Pancreas (tissue), 10 donors: Measurements from ENCODE around the gene TRAF3. TPM values are rescaled to one million over a fixed set of nuclear protein-coding genes. Genes with fewer than 3 reads are reported as not detected.

Source experiments
- ATAC-seq, 4 donors: fragments of 200-7000 bp; cut with Tn5 transposase; one replicate each; pipeline versions ENCODE4 v1.8.0 to v1.9.1; 2020; ENCODE audit warnings: mild to moderate bottlenecking in 4 of 4, moderate library complexity in 4 of 4
- DNase-seq, 6 donors: peaks; one replicate each; pipeline ENCODE4 v3.0.0-alpha.2; 2020
- FAIRE-seq: peaks from 2 replicates; lab custom pipeline; 2012; peaks lifted over from hg19 to GRCh38; lab: Jason Lieb, UNC
- H3K27ac ChIP-seq, 4 donors: fragments of 200-600 bp; sonication (generic); 1 replicate in 3 of 4; 2 replicates in 1 of 4; pipeline versions ENCODE4 v1.5.0 to v1.8.0; 2020
- H3K27me3 ChIP-seq, 4 donors: fragments of 200-600 bp; one replicate each; pipeline ENCODE4 v1.8.0; 2021
- H3K36me3 ChIP-seq, 3 donors: fragments of 200-600 bp; sonication (generic) in 1 of 3; one replicate each; pipeline versions ENCODE4 v1.5.0 to v1.8.0; 2020 to 2021
- H3K4me1 ChIP-seq, 3 donors: fragments of 200-600 bp; one replicate each; pipeline ENCODE4 v1.8.0; 2021
- H3K4me3 ChIP-seq, 4 donors: fragments of 200-600 bp; sonication (generic) in 2 of 4; one replicate each; pipeline versions ENCODE4 v1.5.0 to v1.8.0; 2020 to 2021
- H3K9me3 ChIP-seq, 4 donors: fragments of 200-600 bp; one replicate each; pipeline ENCODE4 v1.8.0; 2021
- WGBS, 2 donors: extraction: QIAGEN DNeasy Blood & Tissue Kit; methylation state at CpG; one replicate each; pipeline ENCODE4 v1.1.7; 2013; 5-methylcytosine and 5-hydroxymethylcytosine counted together
- intact Hi-C, 3 donors: fragments of 100-400 bp; cut with DNase I; formaldehyde crosslinking; loops; one replicate each; pipeline versions ENCODE4 v1.11.1 to v1.14.2; 2022
- polyA plus RNA-seq, 2 donors: library from polyadenylated mRNA; stranded (reverse); fragments of 200-250 nt; gene quantifications; one replicate each; pipeline ENCODE4 v1.2.3, GENCODE V29; 2013
- total RNA-seq, 6 donors: library from RNA; stranded (reverse); fragmentation: NEBNext Ultra II Directional in 4 of 6; extraction: Animal tissue kit (Norgen Biotek cat#: 25700) in 4 of 6; gene quantifications; one replicate each; pipeline versions ENCODE4 v1.2.1 to v1.2.4, GENCODE V29; 2021 to 2023
- TF ChIP-seq, protein P1 (sequence below), 4 donors: fragments of 200-600 bp; sonication (generic) in 3 of 4; IDR thresholded peaks; one replicate each; pipeline versions ENCODE4 v1.5.0 to v1.8.0; 2021; ENCODE audit warnings: antibody characterized with exemption in 4 of 4
- donor health status: healthy with polysubstance abuse.
- donor health status: DM: no; HTN: no; CAD: no; lungs with moderate emphysema.
- donor health status: DM: no; HTN: no; CAD: no.
- donor health status: control.
- donor health status: control.
- donor health status: Bipolar disorder and iron deficiency.
- donor health status: DM: yes; HTN: yes; CAD: no.
- donor health status: DM: no; HTN: no; CAD: no.
- donor health status: DM: no; HTN: no; CAD: no.
- donor health status: DM: yes; HTN: yes; CAD: no.

Gene TRAF3
- total and polyA plus RNA-seq, 8 donors = 3.6 to 14.7 (median 6.1) TPM

DNA sequence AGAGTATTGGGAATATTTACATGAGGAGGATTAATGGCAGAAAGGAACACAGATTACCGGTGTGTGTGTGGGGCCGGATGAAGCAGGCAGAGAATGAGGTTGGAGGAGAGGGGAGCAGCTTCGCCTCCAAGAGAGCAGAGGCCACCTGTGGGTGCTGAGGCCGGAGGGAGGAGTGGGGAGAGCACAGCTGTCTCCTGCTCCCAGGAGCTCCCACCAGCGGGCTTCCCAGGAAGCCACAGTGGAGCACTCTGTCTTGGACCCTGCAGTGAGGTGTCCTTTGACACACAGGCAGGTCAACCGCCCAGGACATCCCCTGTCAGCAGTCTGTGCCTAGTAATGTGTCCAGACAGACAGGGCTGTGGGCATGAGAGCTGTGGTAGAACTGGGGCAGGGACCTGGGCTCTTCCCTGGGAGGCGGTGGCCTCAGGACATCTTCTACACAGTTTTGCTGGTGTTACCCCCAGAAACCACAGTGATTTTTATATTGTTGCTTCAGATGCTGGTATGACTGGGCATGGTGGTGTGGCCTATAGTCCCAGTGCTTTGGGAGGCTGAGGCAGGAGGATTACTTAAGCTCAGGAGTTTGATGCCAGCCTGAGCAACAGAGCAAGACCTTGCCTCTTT is 126.8 kb downstream of the TRAF3 start:
- H3K4me1 ChIP-seq = no peaks in the 10 kb centered on the region
- TF ChIP-seq, protein P1, sequence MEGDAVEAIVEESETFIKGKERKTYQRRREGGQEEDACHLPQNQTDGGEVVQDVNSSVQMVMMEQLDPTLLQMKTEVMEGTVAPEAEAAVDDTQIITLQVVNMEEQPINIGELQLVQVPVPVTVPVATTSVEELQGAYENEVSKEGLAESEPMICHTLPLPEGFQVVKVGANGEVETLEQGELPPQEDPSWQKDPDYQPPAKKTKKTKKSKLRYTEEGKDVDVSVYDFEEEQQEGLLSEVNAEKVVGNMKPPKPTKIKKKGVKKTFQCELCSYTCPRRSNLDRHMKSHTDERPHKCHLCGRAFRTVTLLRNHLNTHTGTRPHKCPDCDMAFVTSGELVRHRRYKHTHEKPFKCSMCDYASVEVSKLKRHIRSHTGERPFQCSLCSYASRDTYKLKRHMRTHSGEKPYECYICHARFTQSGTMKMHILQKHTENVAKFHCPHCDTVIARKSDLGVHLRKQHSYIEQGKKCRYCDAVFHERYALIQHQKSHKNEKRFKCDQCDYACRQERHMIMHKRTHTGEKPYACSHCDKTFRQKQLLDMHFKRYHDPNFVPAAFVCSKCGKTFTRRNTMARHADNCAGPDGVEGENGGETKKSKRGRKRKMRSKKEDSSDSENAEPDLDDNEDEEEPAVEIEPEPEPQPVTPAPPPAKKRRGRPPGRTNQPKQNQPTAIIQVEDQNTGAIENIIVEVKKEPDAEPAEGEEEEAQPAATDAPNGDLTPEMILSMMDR (IDR thresholded peaks at IDR 0.05) = no peak

DNA sequence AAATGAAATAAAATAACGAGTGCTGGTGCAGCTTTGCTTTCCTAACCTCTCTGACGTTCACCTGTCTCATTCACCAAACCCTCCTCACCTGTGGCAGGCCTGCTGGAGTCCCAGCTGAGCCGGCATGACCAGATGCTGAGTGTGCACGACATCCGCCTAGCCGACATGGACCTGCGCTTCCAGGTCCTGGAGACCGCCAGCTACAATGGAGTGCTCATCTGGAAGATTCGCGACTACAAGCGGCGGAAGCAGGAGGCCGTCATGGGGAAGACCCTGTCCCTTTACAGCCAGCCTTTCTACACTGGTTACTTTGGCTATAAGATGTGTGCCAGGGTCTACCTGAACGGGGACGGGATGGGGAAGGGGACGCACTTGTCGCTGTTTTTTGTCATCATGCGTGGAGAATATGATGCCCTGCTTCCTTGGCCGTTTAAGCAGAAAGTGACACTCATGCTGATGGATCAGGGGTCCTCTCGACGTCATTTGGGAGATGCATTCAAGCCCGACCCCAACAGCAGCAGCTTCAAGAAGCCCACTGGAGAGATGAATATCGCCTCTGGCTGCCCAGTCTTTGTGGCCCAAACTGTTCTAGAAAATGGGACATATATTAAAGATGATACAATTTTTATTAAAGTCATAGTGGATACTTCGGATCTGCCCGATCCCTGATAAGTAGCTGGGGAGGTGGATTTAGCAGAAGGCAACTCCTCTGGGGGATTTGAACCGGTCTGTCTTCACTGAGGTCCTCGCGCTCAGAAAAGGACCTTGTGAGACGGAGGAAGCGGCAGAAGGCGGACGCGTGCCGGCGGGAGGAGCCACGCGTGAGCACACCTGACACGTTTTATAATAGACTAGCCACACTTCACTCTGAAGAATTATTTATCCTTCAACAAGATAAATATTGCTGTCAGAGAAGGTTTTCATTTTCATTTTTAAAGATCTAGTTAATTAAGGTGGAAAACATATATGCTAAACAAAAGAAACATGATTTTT is 128.2 kb downstream of the TRAF3 start:
- intact Hi-C loops = no loop called here
- H3K27ac ChIP-seq = no peak overlapping the region
- no peaks in the 10 kb centered on the region for H3K4me1 ChIP-seq
- FAIRE-seq = no peak
- H3K9me3 ChIP-seq = no peaks in the 10 kb centered on the region
- WGBS, 2 donors = 93 to 95% methylated on average over 38 of the region's 38 CpGs
- no peaks in the 10 kb centered on the region for H3K36me3 ChIP-seq
- no peaks in the 10 kb centered on the region for H3K27me3 ChIP-seq
- DNase-seq = no peak
- no peak for ATAC-seq
- TF ChIP-seq, protein P1 (IDR thresholded peaks at IDR 0.05) = no peak
- no peak overlapping the region for H3K4me3 ChIP-seq

More for the DNA sequence above, 126.8 kb downstream of the TRAF3 start:
- DNase-seq (no peak), FAIRE-seq (no peak), ATAC-seq (no peak)
- Histone ChIP-seq H3K9me3 (no peaks in the 10 kb centered on the region), H3K36me3 (no peaks in the 10 kb centered on the region), H3K4me3 (no peak overlapping the region), H3K27ac (no peak overlapping the region), H3K27me3 (no peaks in the 10 kb centered on the region)
- WGBS, 2 donors = 95 to 96% methylated on average over 7 of the region's 7 CpGs
- intact Hi-C loops = no loop called here

DNA sequence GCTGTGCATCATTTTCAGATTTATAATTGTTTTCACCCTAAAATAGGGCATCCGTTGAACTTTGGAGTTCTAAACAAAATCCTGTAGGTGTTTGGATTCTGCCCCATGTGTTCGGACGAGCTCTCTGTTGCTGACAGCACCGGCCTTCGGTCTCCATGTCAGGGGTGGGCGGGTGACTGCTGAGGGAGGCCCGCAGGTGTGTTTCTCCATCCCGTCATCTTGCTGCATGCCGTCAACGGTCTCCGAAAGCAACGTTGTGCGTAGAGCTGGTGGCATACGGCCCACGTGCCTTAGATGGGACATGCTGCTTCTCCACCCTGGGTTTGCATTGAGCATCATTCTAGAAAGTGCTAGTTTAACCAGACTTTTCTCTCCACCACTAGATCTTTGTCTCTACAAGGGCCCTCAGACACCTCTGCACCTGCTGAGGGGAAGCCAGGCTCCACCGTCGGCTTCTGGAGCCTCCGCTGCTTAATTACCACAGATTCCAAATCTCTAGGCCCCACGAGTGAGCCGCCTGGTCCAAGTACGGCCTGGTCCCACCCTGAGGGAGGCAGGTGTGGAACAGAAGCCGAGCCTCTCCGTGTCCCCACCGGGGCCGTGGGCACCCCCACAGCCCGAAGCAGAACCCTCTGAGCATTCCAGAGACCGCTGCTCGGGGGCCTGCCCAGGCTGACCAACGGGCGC is 129.5 kb downstream of the TRAF3 start:
- TF ChIP-seq, protein P1 (IDR thresholded peaks at IDR 0.05) = no peak
- Histone ChIP-seq H3K27ac (no peak overlapping the region), H3K27me3 (no peaks in the 10 kb centered on the region), H3K36me3 (no peaks in the 10 kb centered on the region), H3K4me1 (no peaks in the 10 kb centered on the region), H3K9me3 (no peaks in the 10 kb centered on the region), H3K4me3 (no peak overlapping the region)
- no peak for DNase-seq
- no peak for ATAC-seq
- 96 to 97% methylated on average over 30 of the region's 30 CpGs for WGBS, 2 donors
- intact Hi-C loops = no loop called here
- FAIRE-seq = no peak

DNA sequence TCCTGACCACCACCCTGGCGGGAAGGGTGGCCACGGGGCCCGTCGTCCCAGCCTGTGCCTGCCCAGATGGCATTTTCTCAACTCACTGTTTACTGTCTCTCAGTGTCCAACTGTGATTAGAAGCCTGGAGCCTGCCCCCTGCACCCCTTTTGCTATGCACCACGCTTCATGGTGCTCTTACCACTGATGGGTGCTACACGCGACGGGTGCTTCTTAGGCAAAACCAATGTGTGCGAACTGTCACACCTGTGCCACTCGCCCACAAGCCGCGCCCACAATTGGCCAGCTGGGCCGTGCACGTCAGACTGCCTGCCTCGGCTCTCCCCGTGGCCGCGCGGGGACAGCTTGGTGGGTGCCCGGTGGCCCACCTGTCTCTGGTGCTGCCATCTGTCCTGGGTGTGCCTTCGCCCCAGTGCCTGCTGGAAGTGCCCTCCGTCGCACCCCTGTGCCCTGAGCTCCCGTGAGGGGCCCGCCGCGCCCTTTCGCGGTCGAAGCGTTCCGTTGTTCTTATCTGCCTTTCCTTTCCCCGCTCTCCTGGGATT is 130.1 kb downstream of the TRAF3 start:
- TF ChIP-seq, protein P1 (IDR thresholded peaks at IDR 0.05) = no peak
- no peak overlapping the region for H3K4me3 ChIP-seq
- no peak overlapping the region for H3K27ac ChIP-seq
- 92 to 93% methylated on average over 33 of the region's 33 CpGs for WGBS, 2 donors
- no peak for FAIRE-seq
- ATAC-seq = no peak
- no peaks in the 10 kb centered on the region for H3K9me3 ChIP-seq
- DNase-seq = no peak
- no peaks in the 10 kb centered on the region for H3K4me1 ChIP-seq
- intact Hi-C loops = no loop called here
- no peaks in the 10 kb centered on the region for H3K36me3 ChIP-seq
- H3K27me3 ChIP-seq = no peaks in the 10 kb centered on the region
